ENCODE measurements around the gene SGCD. TPM values are rescaled to one million over a fixed set of nuclear protein-coding genes. Genes with fewer than 3 reads are reported as not detected.

SGCD gene
- total RNA-seq, 2 experiments from 2014 or later = not detected

DNA sequence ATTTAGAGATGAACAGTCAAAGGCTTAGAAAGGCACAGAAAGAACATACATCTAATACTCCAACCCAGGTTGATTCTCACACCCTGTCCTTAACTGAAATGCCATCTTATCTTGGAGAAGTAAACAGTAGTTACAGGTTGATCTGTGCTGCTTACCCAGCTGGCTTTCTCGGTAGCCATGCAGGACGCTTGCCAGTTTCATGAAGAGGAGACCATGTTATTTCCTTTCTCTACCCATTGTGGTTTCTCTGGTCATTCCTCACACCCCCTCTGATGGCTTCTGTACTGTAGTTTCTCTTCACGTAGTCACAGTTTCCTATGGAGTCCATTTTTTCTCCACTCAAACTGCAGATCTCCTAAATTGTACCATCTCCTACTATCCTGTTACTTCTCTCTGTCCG, 206.0 kb downstream of the SGCD start:
- H3K4me3 Mint-ChIP-seq = no peak overlapping the region
- CTCF ChIA-PET = no interaction called here
- TF ChIP-seq, protein P1, sequence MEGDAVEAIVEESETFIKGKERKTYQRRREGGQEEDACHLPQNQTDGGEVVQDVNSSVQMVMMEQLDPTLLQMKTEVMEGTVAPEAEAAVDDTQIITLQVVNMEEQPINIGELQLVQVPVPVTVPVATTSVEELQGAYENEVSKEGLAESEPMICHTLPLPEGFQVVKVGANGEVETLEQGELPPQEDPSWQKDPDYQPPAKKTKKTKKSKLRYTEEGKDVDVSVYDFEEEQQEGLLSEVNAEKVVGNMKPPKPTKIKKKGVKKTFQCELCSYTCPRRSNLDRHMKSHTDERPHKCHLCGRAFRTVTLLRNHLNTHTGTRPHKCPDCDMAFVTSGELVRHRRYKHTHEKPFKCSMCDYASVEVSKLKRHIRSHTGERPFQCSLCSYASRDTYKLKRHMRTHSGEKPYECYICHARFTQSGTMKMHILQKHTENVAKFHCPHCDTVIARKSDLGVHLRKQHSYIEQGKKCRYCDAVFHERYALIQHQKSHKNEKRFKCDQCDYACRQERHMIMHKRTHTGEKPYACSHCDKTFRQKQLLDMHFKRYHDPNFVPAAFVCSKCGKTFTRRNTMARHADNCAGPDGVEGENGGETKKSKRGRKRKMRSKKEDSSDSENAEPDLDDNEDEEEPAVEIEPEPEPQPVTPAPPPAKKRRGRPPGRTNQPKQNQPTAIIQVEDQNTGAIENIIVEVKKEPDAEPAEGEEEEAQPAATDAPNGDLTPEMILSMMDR (IDR thresholded peaks at IDR 0.05) = no peak
- intact Hi-C loops (cut with micrococcal nuclease) = no loop called here
- H3K27me3 Mint-ChIP-seq = peaks cover 13% of the 10 kb centered on the region
- DNase-seq = no peak
- H3K27ac Mint-ChIP-seq = no peak overlapping the region
- no peaks in the 10 kb centered on the region for H3K36me3 Mint-ChIP-seq (ENCODE audit: low read depth)
- H3K4me1 Mint-ChIP-seq (ENCODE audit: low read depth) = no peaks in the 10 kb centered on the region
- ATAC-seq = no peak
- POLR2A ChIA-PET = no interaction called here
- H3K9me3 Mint-ChIP-seq = no peaks in the 10 kb centered on the region

DNA sequence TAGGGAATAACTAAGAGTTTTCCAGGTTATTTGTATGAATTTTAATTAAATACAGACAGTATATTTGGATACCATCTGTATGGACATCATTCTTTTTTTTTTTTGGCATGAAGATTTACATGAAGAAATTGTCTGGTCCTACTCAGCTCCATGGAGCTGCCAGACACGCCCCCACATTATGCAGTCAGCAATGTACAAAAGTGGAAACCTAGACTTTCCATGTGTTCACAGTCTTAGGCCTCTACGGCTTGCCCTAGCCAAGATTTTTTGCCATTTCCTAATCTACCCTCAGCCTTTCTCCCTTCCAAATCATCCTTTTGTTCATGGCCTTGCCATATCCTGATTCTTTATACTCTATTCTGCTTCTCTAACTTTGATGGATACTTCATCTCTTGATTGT, 207.1 kb downstream of the SGCD start:
- TF ChIP-seq, protein P1 (IDR thresholded peaks at IDR 0.05) = no peak
- Mint-ChIP-seq H3K27me3 (peaks cover 11% of the 10 kb centered on the region), H3K9me3 (no peaks in the 10 kb centered on the region), H3K4me1 (ENCODE audit: low read depth) (no peaks in the 10 kb centered on the region), H3K27ac (no peak overlapping the region), H3K4me3 (no peak overlapping the region), H3K36me3 (ENCODE audit: low read depth) (no peaks in the 10 kb centered on the region)
- intact Hi-C loops (cut with micrococcal nuclease) = no loop called here
- DNase-seq (no peak), ATAC-seq (no peak)
- CTCF ChIA-PET = no interaction called here
- POLR2A ChIA-PET = no interaction called here

DNA sequence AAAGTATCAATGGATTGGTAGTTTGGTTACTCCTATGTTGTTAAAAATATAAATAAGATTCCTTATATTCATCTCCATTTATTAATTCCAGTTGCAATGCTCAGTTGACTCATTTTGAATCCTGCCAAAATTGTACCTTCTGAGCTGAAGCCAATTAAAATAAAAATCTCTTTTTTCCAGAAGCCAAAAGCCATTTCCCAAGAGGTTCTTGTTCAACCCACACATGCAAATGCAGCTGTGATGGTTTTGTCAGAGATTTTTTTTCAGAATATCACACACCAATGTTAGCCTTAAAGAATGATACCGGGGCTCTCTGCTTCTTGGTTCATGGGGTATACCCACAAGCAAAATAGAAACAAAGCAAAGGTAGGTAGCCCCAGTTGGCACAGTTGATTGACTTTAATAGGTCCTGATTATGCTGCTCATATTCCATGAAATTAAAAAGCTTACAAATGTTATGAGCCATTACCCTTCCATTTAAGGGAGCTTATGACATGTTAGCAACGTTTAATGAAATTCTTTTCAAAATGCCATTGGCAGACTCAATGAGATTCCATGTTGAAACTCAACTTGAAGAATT, 208.0 kb downstream of the SGCD start:
- H3K4me3 Mint-ChIP-seq = no peak overlapping the region
- ATAC-seq = no peak
- intact Hi-C loops (cut with micrococcal nuclease) = no loop called here
- no peaks in the 10 kb centered on the region for H3K9me3 Mint-ChIP-seq
- no peak for DNase-seq
- ChIA-PET CTCF (no interaction called here), POLR2A (no interaction called here)
- H3K27ac Mint-ChIP-seq = no peak overlapping the region
- H3K27me3 Mint-ChIP-seq = peaks cover 7% of the 10 kb centered on the region
- no peaks in the 10 kb centered on the region for H3K4me1 Mint-ChIP-seq (ENCODE audit: low read depth)
- no peaks in the 10 kb centered on the region for H3K36me3 Mint-ChIP-seq (ENCODE audit: low read depth)
- TF ChIP-seq, protein P1 (IDR thresholded peaks at IDR 0.05) = no peak

DNA sequence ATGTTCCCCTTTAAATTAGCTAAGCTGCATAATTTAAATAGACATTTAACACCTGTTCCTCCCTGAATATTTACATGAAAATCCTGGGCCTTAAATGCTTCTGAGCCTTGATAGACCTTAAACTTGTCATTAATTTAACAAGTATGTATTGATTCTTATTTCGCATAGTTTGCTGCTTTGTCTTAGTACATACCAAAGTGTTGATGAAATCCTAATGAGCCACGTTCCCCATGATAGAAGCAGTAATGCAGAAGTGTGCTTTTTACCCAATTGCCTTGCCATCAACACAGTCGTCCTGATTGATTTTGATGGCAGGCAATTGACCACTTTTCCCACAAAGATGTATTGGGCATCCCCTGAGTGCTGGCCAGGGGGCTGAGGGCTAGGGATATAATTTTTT, 213.5 kb downstream of the SGCD start:
- Mint-ChIP-seq H3K9me3 (no peaks in the 10 kb centered on the region), H3K27ac (no peak overlapping the region), H3K27me3 (peaks cover 11% of the 10 kb centered on the region), H3K4me3 (no peak overlapping the region), H3K36me3 (ENCODE audit: low read depth) (no peaks in the 10 kb centered on the region), H3K4me1 (ENCODE audit: low read depth) (no peaks in the 10 kb centered on the region)
- intact Hi-C loops (cut with micrococcal nuclease) = no loop called here
- ChIA-PET POLR2A (no interaction called here), CTCF (no interaction called here)
- TF ChIP-seq, protein P1 (IDR thresholded peaks at IDR 0.05) = no peak
- no peak for DNase-seq
- ATAC-seq = no peak

DNA sequence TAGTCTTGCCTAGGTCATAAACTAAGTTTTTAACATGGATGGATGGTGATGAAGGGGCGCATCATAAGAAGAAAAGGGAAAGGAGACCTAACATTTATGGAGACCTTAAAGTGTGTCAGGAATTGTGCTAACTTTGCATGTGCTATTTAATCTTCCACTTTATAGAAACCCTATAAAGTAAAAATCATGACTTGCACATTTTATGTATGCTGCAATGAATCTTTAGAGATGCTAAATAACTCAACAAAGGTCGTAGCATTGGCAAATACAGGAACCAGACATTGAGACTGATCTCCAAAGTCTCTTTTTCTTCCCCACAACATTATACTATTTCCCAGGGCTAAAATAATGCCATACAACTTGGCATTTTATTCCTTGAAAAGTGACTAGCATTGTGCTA, 214.6 kb downstream of the SGCD start:
- ATAC-seq = no peak
- no peak overlapping the region for H3K4me3 Mint-ChIP-seq
- DNase-seq = no peak
- intact Hi-C loops (cut with micrococcal nuclease) = no loop called here
- no peaks in the 10 kb centered on the region for H3K9me3 Mint-ChIP-seq
- H3K27ac Mint-ChIP-seq = no peak overlapping the region
- TF ChIP-seq, protein P1 (IDR thresholded peaks at IDR 0.05) = no peak
- H3K27me3 Mint-ChIP-seq = peaks cover 13% of the 10 kb centered on the region
- CTCF ChIA-PET = interaction anchor here (0.6 kb wide), 1 partner anchor 330 kb away, joined by 3 read pairs; no protein-coding TSS in a partner anchor
- H3K4me1 Mint-ChIP-seq (ENCODE audit: low read depth) = no peaks in the 10 kb centered on the region
- H3K36me3 Mint-ChIP-seq (ENCODE audit: low read depth) = no peaks in the 10 kb centered on the region
- POLR2A ChIA-PET = interaction anchor here (0.5 kb wide), 1 partner anchor 72 kb away, joined by 3 read pairs; no protein-coding TSS in a partner anchor

Data from activated CD8-positive, alpha-beta T cell treated with anti-CD3 and anti-CD28 coated beads for 36 hours (primary cell).